Cortex of kidney (tissue), 1 donor: ENCODE measurements around the gene OSBPL7.

Source experiments
- DNase-seq: peaks from one replicate; lab custom pipeline; 2025; lab: John Stamatoyannopoulos, UW

OSBPL7 gene

DNA sequence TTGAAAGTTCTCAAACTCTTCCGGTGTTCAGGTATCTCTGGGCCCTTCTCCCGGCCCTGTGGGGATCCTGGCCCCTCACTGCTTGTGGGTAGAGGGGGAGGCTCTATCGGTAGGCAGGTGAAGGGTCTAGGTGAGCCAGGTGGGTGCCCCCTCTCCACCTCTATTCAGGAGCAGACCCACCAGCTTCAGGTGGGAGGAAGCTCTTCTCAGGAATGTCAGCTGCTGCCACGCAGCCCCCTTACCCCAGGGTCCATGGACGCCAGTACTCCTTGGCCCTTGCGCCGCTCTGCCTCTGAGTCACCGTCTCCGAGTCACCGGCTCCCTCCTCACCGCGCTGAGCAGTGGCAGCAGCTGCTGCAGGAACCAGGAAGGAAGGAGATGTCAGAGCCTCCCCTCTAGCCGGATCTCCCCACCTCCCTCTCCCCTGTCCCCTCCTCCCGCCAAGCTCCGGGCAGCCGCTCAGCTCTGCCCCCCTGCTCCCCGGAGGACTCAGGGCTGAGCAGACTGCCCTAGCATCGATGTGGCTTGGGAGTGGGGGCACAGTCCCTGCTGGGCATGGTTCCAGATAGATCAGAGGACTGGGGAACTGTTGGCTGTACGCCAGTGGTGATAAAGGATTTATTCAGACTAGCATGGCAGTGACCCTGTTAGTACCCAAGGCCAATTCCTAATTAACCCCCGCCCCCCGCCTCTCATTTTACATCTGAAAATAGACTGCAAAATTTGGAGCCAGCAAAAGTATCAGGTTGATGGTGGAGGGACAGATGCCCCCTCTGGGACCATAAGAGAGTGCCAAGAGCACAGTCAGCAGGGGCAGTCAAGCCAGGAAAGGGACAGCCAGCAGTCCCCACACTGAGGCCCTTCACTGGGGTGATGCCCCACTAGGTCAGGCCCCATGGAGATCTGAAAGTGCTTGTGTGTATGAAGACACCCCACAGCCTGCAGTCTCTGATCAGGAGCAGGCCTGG is at the start of gene OSBPL7:
Gene OSBPL7, minus strand, starts transcription at position 371 of the 968 bp plus-strand sequence. CDS start 1,516 bp downstream, outside the sequence.
- DNase-seq, result no peak

GRCh38 chr17:47871048-47871447 is 49.5 kb upstream of the OSBPL7 start:
- DNase-seq, result no peak

- DNase-seq, result no peak
These were observed 48.5 kb upstream of the OSBPL7 start for GRCh38 chr17:47870056-47870455.

- DNase-seq, result no peak
These were observed 47.5 kb upstream of the OSBPL7 start for GRCh38 chr17:47869114-47869513.

DNA sequence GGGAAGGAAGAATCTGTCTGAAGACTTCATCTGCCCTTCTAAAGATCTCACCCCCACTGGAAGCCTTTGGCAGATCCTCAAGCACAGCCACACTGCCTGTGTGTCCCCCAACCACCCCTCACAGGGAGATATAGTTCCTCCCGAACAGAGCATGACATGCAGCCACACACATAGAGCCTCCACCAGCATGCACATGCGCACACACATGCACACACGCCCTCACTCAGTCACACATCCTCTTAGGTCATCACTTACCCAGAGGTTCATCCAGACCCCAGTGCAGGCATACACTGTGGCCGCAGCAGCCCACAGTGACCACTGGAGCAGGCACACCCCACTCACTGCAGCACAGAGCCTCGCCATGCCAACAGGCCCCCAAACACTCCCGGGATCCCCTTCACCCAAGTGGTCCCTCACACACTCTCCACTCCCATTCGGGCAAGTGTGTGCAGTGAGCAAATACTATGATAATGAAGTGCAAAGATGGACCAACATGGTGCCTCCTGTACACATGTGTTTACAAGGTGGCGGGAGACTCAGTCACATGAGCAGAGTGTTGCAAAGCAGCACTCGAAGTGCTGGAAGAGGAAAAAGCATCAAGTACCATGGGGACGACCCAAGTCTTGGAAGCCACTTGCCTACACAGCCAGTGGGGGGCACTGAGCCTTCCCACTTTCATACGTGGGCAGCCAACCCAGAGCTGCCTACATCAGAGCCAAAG is 46.4 kb upstream of the OSBPL7 start:
- no peak for DNase-seq

GRCh38 chr17:47866941-47867340 is 45.3 kb upstream of the OSBPL7 start:
- DNase-seq, result no peak

- no peak for DNase-seq
These were observed 43.2 kb upstream of the OSBPL7 start for GRCh38 chr17:47864791-47865216.

GRCh38 chr17:47862621-47863440 is 41.2 kb upstream of the OSBPL7 start:
- no peak for DNase-seq

DNA sequence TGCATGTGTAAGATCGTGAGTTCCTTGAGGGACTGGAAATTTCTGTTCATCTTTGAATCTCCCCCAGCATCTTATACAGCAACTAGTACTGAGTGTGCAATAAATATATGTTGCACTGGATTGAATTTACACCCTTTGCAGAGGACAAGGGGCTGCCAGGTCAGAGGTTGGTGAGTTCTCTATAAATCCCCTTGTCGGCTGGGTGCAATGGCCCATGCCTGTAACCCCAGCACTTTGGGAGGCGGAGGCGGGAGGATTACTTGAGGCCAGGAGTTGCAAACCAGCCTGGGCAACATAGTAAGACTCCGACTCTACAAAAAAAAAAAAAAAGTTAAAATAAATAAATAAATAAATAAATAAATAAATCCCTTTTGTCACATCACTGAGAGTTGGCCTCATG is 38.8 kb upstream of the OSBPL7 start:
- DNase-seq, result no peak

DNA sequence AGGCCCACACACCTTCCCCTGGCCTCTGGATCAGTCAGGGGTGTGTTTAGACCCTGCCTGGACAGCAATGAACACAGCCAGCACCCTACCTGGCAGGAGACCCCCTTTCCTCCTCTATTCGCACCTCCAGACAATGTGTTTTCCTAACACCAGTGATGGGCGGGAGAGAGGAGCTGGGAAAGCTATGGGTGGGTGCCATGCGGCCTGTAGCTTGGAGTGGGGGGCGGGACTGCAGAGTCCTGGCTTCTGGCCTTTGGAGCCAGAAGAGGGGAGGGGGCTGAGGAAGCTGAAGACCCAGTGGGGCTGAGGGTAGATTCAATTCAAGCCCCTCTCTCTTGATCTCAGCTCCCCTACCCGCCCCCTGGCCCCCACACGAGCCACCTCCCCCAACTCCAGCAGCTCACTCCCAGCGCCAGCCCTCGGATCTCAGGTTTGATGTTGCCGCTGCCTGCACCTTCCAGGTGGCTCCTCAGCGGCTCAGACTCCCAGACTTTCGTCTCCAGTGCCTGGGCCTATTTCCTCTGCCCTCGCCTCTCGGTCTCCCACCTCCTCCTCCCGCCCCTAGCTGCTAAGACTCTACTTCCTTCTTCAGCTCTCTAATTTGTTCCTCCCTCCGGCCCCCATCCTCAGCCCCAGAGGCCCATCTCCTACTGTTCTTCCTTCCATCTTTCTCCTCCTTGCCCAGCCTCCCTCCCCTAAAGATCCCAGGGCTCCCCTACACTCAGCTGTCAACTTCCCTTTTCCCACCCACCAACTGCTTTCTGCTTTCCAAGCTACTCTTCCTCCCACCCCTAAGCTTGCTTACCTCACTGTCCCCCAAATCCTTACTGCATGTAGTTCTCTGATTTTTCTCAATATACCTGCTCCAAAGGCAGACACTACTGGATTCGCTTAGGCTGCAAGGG is 36.2 kb upstream of the OSBPL7 start:
- DNase-seq, result no peak

DNA sequence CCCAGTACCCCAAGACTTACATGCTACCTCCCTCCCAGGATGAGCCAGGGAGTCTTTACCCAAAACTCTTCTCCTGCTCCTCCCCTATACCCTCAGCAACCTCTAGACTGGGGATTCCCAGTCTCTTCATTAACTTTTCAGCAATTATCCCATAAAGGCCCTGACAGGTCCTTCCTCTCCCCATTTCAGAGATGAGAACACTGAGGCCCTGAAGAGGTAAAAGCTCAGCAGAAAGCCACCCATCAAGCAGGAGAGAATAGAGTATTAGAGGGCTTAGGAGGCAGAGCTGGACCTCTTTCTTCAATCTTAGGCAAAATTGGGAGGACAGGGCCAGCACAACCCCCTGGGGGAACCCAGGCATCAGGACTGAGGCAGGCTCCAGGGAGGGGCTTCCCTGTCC is 35.2 kb upstream of the OSBPL7 start:
- DNase-seq, result no peak

- no peak for DNase-seq
These were observed 34.1 kb upstream of the OSBPL7 start for GRCh38 chr17:47855737-47856136.

DNA sequence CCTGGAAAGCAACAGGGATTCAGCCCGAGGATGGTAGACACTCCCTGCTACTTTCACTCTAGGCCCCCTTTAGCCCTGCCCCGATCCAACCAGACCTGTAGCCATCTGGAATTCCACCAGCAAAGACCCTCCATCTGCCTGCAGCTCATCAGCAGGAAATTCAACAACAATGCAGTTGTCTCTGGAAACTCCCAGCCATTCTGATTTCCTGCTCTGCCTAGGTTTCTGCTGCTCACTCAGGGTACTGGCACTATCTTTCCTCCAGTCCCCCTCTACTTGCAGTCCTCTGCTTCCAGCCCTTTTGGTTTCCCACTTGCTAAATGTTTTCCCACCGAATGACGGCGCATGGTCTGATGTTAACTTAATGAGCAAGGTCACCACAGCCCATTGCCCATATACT is 32.0 kb upstream of the OSBPL7 start:
- DNase-seq, result no peak

GRCh38 chr17:47852113-47852949 is 30.7 kb upstream of the OSBPL7 start:
- DNase-seq, result no peak

DNA sequence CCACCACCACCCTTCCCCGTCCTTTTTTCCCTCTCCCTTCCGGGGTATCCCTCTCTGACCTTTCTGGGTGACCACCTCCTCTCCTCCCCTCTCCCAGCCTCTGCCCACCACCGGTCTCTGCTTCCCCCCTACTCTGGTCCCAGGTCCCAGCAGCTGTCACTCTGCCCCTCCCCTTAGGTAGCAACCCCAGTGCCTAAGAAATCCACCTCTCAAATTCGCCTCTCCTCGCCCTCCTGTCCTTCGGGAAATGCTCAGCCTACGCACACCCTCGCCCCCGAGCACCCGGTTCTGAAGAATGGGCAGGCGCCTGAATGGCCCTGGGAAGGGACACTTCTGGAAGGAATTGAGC is 30.1 kb upstream of the OSBPL7 start:
- no peak for DNase-seq

DNA sequence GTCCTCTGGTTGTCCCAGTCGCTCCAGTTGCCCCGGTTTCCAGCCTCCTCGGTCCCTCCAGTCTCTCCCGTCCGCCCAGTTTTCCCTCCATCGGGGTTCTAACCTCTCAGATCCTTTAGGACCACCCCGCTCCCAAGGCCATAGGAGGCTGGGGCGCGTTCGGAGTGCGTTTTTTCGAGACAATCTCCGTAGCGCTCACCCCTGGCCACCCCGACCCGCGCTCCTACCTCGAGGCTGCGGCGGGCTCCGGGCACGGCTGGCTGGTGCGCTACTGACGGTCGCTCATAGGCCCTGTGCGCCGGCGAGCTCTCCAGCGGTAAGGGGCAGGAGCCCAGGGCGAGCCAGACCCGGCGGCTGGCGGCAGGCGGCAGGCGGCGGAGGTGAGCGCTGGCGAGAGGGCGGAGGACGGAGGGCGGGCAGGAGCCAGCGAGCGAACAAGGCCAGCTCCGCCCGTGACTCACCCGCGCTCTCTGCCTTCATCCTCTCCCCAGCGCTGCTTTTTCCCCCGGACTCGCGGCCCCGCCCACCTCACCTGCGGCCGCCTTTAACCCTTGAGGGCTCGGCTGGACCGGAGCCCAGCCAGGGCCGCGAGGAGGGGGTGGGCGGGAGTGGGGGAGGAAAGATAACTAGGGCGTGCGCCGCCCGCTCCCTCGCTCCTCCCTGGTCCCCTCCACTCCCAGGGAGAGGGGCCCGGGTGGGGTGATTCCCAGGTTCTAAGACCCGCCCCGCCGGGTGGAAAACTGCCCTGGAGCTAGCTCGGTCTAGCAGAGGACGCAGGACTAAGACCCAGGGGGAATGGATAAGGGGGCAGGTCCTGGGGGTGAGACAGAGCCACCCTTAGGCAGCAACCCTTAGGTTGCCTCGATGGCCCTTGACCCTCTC is 29.3 kb upstream of the OSBPL7 start, which contains the start of gene SP6:
Gene SP6, minus strand, starts transcription at position 472 of the 882 bp plus-strand sequence. CDS start 2,734 bp downstream, outside the sequence.
- no peak for DNase-seq

DNA sequence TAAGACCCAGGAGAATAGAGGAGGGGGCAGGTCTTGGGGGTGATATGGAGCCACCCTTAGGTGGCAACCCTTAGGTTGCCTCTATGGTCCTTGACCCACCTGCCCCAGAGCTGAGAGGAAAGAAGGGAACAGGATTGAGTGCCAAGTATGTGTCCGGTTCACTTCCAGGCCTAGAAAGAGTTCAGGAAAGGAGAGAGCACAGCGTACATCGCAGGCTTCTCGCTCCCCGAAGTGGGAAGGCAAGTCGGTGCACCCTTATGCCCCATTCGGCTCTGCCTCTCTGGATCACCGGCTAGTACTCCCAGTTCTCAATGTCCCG is 28.7 kb upstream of the OSBPL7 start:
- DNase-seq, result no peak

- no peak for DNase-seq
These were observed 26.6 kb upstream of the OSBPL7 start for GRCh38 chr17:47848198-47848513.
